KMS-11 (cell line): ENCODE data around the gene FA2H.

Experiments used
- H2AFZ ChIP-seq: fragments of 200-600 bp; sonication (generic); 2 replicates; pipeline ENCODE4 v1.6.1; 2016; ENCODE audit warnings: antibody characterized with exemption, mixed run types, low read depth
- H3K27ac ChIP-seq: fragments of 200-600 bp; sonication (generic); 2 replicates; pipeline ENCODE4 v1.6.1; 2016; ENCODE audit warnings: mild to moderate bottlenecking, mixed run types
- H3K27me3 ChIP-seq: fragments of 200-600 bp; sonication (generic); 2 replicates; pipeline ENCODE4 v1.6.1; 2017; ENCODE audit warnings: mild to moderate bottlenecking, low read depth, mixed run types, moderate library complexity; ENCODE audit not compliant: insufficient read depth
- H3K36me3 ChIP-seq: fragments of 200-600 bp; sonication (generic); 2 replicates; pipeline ENCODE4 v1.6.1; 2017; ENCODE audit warnings: mild to moderate bottlenecking, mixed run types; ENCODE audit not compliant: insufficient read depth
- H3K4me1 ChIP-seq: fragments of 200-600 bp; sonication (generic); 2 replicates; pipeline ENCODE4 v1.6.1; 2016; ENCODE audit warnings: mild to moderate bottlenecking, low read depth, mixed run types; ENCODE audit not compliant: poor library complexity, severe bottlenecking
- H3K4me2 ChIP-seq: fragments of 200-600 bp; sonication (generic); 2 replicates; pipeline ENCODE4 v1.7.0; 2016; ENCODE audit warnings: mild to moderate bottlenecking, mixed run types
- H3K4me3 ChIP-seq: fragments of 200-600 bp; sonication (generic); IDR thresholded peaks from 2 replicates; pipeline ENCODE4 v1.6.1; 2017; ENCODE audit warnings: low read depth, low read length, mixed read lengths; ENCODE audit not compliant: insufficient read depth
- H3K79me2 ChIP-seq: fragments of 200-600 bp; sonication (generic); 2 replicates; pipeline ENCODE4 v1.6.1; 2016; ENCODE audit warnings: low read depth, mixed run types; ENCODE audit not compliant: insufficient read depth
- H3K9ac ChIP-seq: fragments of 200-600 bp; sonication (generic); 2 replicates; pipeline ENCODE4 v1.6.1; 2016; ENCODE audit warnings: mild to moderate bottlenecking, mixed run types
- H4K20me1 ChIP-seq: fragments of 200-600 bp; sonication (generic); 2 replicates; pipeline ENCODE4 v1.6.1; 2016; ENCODE audit warnings: mild to moderate bottlenecking, mixed run types; ENCODE audit not compliant: insufficient read depth
- CTCF ChIP-seq: fragments of 200-600 bp; sonication (generic); conservative IDR thresholded peaks from 2 replicates; pipeline ENCODE4 v1.6.1; 2017; ENCODE audit warnings: low read depth, mild to moderate bottlenecking, antibody characterized with exemption, low read length, moderate library complexity, mixed read lengths

Gene FA2H

GRCh38 chr16:74807052-74807646 is 32.5 kb upstream of the FA2H start:
- Histone ChIP-seq H4K20me1 (no peaks in the 10 kb centered on the region), H3K27ac (no peak overlapping the region), H2AFZ (no peak overlapping the region), H3K4me2 (no peak overlapping the region), H3K36me3 (no peaks in the 10 kb centered on the region), H3K9ac (no peak overlapping the region), H3K4me3 (no peak overlapping the region), H3K79me2 (no peaks in the 10 kb centered on the region), H3K27me3 (no peaks in the 10 kb centered on the region), H3K4me1 (no peaks in the 10 kb centered on the region)
- TF ChIP-seq CTCF, result no peak

- Histone ChIP-seq H3K9ac (no peak overlapping the region), H2AFZ (no peak overlapping the region), H3K4me3 (no peak overlapping the region), H4K20me1 (no peaks in the 10 kb centered on the region), H3K27me3 (no peaks in the 10 kb centered on the region), H3K79me2 (no peaks in the 10 kb centered on the region), H3K4me2 (no peak overlapping the region), H3K27ac (no peak overlapping the region), H3K36me3 (no peaks in the 10 kb centered on the region), H3K4me1 (no peaks in the 10 kb centered on the region)
- TF ChIP-seq CTCF, result no peak
These were observed 25.7 kb upstream of the FA2H start for GRCh38 chr16:74800216-74800871.

- H3K79me2 ChIP-seq, result no peaks in the 10 kb centered on the region
- no peak overlapping the region for H3K9ac ChIP-seq
- no peak overlapping the region for H3K27ac ChIP-seq
- no peaks in the 10 kb centered on the region for H4K20me1 ChIP-seq
- H3K27me3 ChIP-seq, result no peaks in the 10 kb centered on the region
- H3K4me2 ChIP-seq, result no peak overlapping the region
- no peak overlapping the region for H3K4me3 ChIP-seq
- TF ChIP-seq CTCF, result no peak
- H3K4me1 ChIP-seq, result no peaks in the 10 kb centered on the region
- H2AFZ ChIP-seq, result no peak overlapping the region
- H3K36me3 ChIP-seq, result no peaks in the 10 kb centered on the region
These were observed 22.8 kb upstream of the FA2H start for GRCh38 chr16:74797414-74797813.

- TF ChIP-seq CTCF, result no peak
- Histone ChIP-seq H3K27ac (no peak overlapping the region), H3K36me3 (no peaks in the 10 kb centered on the region), H4K20me1 (no peaks in the 10 kb centered on the region), H3K4me1 (no peaks in the 10 kb centered on the region), H3K27me3 (no peaks in the 10 kb centered on the region), H3K79me2 (no peaks in the 10 kb centered on the region), H3K4me3 (no peak overlapping the region), H2AFZ (no peak overlapping the region), H3K9ac (no peak overlapping the region), H3K4me2 (no peak overlapping the region)
These were observed 20.5 kb upstream of the FA2H start for GRCh38 chr16:74795104-74795503.
